Transverse colon (tissue), 3 donors: ENCODE results near the gene C9orf50.

ENCODE experiments used
- CTCF ChIP-seq, 5 experiments: fragments of 200-600 bp in 3 of 5; fragments of 450-650 bp in 2 of 5; sonication (generic) in 3 of 5; IDR thresholded peaks; 1 replicate in 2 of 5; 2 replicates in 3 of 5; pipeline ENCODE4 v1.5.1; 2016 to 2017; ENCODE audit warnings: antibody characterized with exemption in 5 of 5, inconsistent platforms in 3 of 5, mild to moderate bottlenecking in 2 of 5, moderate library complexity in 1 of 5
- POLR2A ChIP-seq: fragments of 450-650 bp; IDR thresholded peaks from one replicate; pipeline ENCODE4 v1.6.1; 2016; ENCODE audit warnings: antibody characterized with exemption, mild to moderate bottlenecking, moderate library complexity

- TF ChIP-seq POLR2A: no peak
- no peak for TF ChIP-seq CTCF (IDR thresholded peaks at IDR 0.05)
Observed at GRCh38 chr9:129635099-129636065, 14.5 kb upstream of the C9orf50 start.
